Hepatocyte (in vitro differentiated cells): ENCODE measurements around the gene LRRC71. TPM values are rescaled to one million over a fixed set of nuclear protein-coding genes. Genes with fewer than 3 reads are reported as not detected.

Experiments used
- DNase-seq: peaks from one replicate; pipeline ENCODE4 v3.0.0-alpha.2; 2016; ENCODE audit warnings: low spot score
- H2AFZ ChIP-seq: fragments of 200-600 bp; sonication (generic); 2 replicates; pipeline ENCODE4 v1.6.0; 2016; ENCODE audit warnings: antibody characterized with exemption, mild to moderate bottlenecking
- H3K27ac ChIP-seq: fragments of 200-600 bp; sonication (generic); 2 replicates; pipeline ENCODE4 v1.5.1; 2016; ENCODE audit warnings: mild to moderate bottlenecking
- H3K27me3 ChIP-seq: fragments of 200-600 bp; sonication (generic); 2 replicates; pipeline ENCODE4 v1.6.1; 2016
- H3K36me3 ChIP-seq: fragments of 200-600 bp; sonication (generic); replicated peaks from 2 replicates; pipeline ENCODE4 v1.5.1; 2016; ENCODE audit warnings: low read depth; ENCODE audit not compliant: insufficient read depth
- H3K4me1 ChIP-seq: fragments of 200-600 bp; sonication (generic); 2 replicates; pipeline ENCODE4 v1.5.1; 2016; ENCODE audit warnings: mild to moderate bottlenecking, moderate library complexity; ENCODE audit not compliant: insufficient read depth
- H3K4me2 ChIP-seq: fragments of 200-600 bp; sonication (generic); 2 replicates; pipeline ENCODE4 v1.6.0; 2016
- H3K4me3 ChIP-seq: fragments of 200-600 bp; sonication (generic); 2 replicates; pipeline ENCODE4 v1.5.1; 2016; ENCODE audit warnings: mild to moderate bottlenecking
- H3K79me2 ChIP-seq: fragments of 200-600 bp; sonication (generic); 2 replicates; pipeline ENCODE4 v1.6.0; 2017; ENCODE audit warnings: mild to moderate bottlenecking
- H3K9me2 ChIP-seq: fragments of 200-600 bp; sonication (generic); replicated peaks from 2 replicates; pipeline ENCODE4 v1.6.0; 2017; ENCODE audit warnings: mild to moderate bottlenecking; ENCODE audit not compliant: insufficient read depth
- H3K9me3 ChIP-seq: fragments of 200-600 bp; sonication (generic); 2 replicates; pipeline ENCODE4 v1.5.1; 2016; ENCODE audit warnings: low read depth, mild to moderate bottlenecking
- H4K20me1 ChIP-seq: fragments of 200-600 bp; sonication (generic); 2 replicates; pipeline ENCODE4 v1.6.0; 2016; ENCODE audit warnings: mild to moderate bottlenecking; ENCODE audit not compliant: insufficient read depth, poor library complexity, severe bottlenecking
- CTCF ChIP-seq: fragments of 200-600 bp; sonication (generic); IDR thresholded peaks from 2 replicates; pipeline ENCODE4 v1.5.1; 2016; ENCODE audit warnings: antibody characterized with exemption, mild to moderate bottlenecking; ENCODE audit not compliant: poor library complexity
- EZH2 ChIP-seq: fragments of 200-600 bp; sonication (generic); IDR thresholded peaks from 2 replicates; pipeline ENCODE4 v1.6.1; 2016; ENCODE audit warnings: antibody characterized with exemption, mild to moderate bottlenecking, borderline replicate concordance
- EZH2phosphoT487 ChIP-seq: fragments of 200-600 bp; sonication (generic); IDR thresholded peaks from one replicate; pipeline ENCODE4 v1.6.1; 2018; ENCODE audit warnings: antibody characterized with exemption, mild to moderate bottlenecking, low read depth, moderate library complexity; ENCODE audit not compliant: unreplicated experiment, severe bottlenecking
- WGBS: methylation state at CpG from one replicate; pipeline ENCODE4 v1.1.6; 2016; ENCODE audit warnings: low lambda C conversion rate; ENCODE audit errors: missing lambda C conversion rate; 5-methylcytosine and 5-hydroxymethylcytosine counted together
- polyA plus RNA-seq: library from polyadenylated mRNA; unstranded; fragments of >200 nt; fragmentation: Nextera tagmentation; extraction: Ambion mirVana; gene quantifications from 2 replicates; pipeline ENCODE4 v1.2.1, GENCODE V29; 2016
- total RNA-seq: library from RNA; depleted of rRNA; stranded (reverse); fragments of >200 nt; gene quantifications from 2 replicates; pipeline ENCODE4 v1.2.3, GENCODE V29; 2014

Gene LRRC71
- total and polyA plus RNA-seq, 2 experiments from 2014 or later = not detected

GRCh38 chr1:156949127-156949526, 28.7 kb downstream of the LRRC71 start:
- WGBS = 81% methylated on average over 5 of the region's 5 CpGs
- no peak overlapping the region for H2AFZ ChIP-seq
- H3K9me2 ChIP-seq = no peaks in the 10 kb centered on the region
- H3K4me3 ChIP-seq = no peak overlapping the region
- H3K4me1 ChIP-seq = no peaks in the 10 kb centered on the region
- H3K4me2 ChIP-seq = no peak overlapping the region
- no peaks in the 10 kb centered on the region for H3K9me3 ChIP-seq
- no peaks in the 10 kb centered on the region for H3K36me3 ChIP-seq
- no peaks in the 10 kb centered on the region for H4K20me1 ChIP-seq
- H3K79me2 ChIP-seq = no peaks in the 10 kb centered on the region
- DNase-seq = no peak
- H3K27me3 ChIP-seq = no peaks in the 10 kb centered on the region
- no peak for TF ChIP-seq EZH2
- no peak for TF ChIP-seq EZH2phosphoT487
- TF ChIP-seq CTCF = no peak
- H3K27ac ChIP-seq = no peak overlapping the region

DNA sequence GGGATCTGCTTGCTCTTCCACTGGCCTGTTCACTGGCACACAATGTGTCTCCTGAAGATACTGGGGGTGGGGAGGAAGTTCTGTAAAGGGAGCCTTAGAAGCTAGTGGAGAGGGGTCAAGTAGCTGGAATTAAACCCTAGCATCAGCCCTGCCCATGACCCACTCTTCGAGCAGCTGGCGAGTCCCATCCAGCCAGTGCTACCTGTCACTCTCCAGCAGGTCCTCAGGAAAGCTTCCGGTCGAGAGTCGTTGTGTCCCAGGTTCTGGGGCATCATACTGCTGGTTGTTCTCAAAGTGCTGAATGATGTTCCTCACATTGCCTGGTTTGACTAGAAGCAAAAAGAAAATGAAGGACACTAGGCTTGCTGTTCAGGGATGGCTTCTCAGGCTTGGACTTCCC, 30.9 kb downstream of the LRRC71 start:
- H3K27me3 ChIP-seq = no peaks in the 10 kb centered on the region
- H3K9me2 ChIP-seq = no peaks in the 10 kb centered on the region
- H3K4me2 ChIP-seq = no peak overlapping the region
- H3K4me1 ChIP-seq = no peaks in the 10 kb centered on the region
- H3K4me3 ChIP-seq = no peak overlapping the region
- H3K36me3 ChIP-seq = no peaks in the 10 kb centered on the region
- whole genome bisulfite sequencing = 98% methylated on average over 5 of the region's 5 CpGs
- H2AFZ ChIP-seq = no peak overlapping the region
- no peaks in the 10 kb centered on the region for H3K9me3 ChIP-seq
- DNase-seq = no peak
- H4K20me1 ChIP-seq = no peaks in the 10 kb centered on the region
- H3K27ac ChIP-seq = no peak overlapping the region
- H3K79me2 ChIP-seq = no peaks in the 10 kb centered on the region
- TF ChIP-seq EZH2 (no peak), CTCF (no peak), EZH2phosphoT487 (no peak)

- 76% methylated on average over 2 of the region's 2 CpGs for WGBS
- Histone ChIP-seq H3K27me3 (no peaks in the 10 kb centered on the region), H3K4me2 (no peak overlapping the region), H3K9me3 (no peaks in the 10 kb centered on the region), H3K79me2 (no peaks in the 10 kb centered on the region), H2AFZ (no peak overlapping the region), H3K36me3 (no peaks in the 10 kb centered on the region), H3K4me3 (no peak overlapping the region), H3K27ac (no peak overlapping the region), H3K9me2 (no peaks in the 10 kb centered on the region), H4K20me1 (no peaks in the 10 kb centered on the region), H3K4me1 (peaks cover 5% of the 10 kb centered on the region)
- no peak for DNase-seq
- no peak for TF ChIP-seq CTCF
- no peak for TF ChIP-seq EZH2
- TF ChIP-seq EZH2phosphoT487 = no peak
Measured at GRCh38 chr1:156953571-156953970, 33.1 kb downstream of the LRRC71 start.

DNA sequence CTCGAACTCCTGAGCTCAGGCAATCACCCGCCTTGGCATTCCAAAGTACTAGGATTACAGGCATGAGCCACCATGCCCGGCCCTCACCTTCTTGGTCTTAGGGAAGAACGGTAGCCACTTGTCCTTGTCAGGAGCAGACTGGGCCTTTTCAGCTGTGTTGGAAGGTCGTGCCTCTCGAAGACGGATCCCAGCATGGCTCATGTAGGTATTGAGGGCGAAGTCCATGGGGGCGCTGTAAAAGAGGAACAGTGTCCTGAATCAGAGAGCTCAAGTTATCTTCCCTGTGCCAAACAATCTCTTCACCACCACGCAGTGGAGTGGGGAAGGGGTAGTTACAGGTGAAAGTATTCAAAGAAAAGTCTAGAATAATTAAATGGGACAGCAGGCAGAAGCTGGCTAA, 35.9 kb downstream of the LRRC71 start:
- Histone ChIP-seq H4K20me1 (no peaks in the 10 kb centered on the region), H3K4me3 (no peak overlapping the region), H3K4me2 (no peak overlapping the region), H3K9me3 (no peaks in the 10 kb centered on the region), H3K9me2 (no peaks in the 10 kb centered on the region), H3K27ac (no peak overlapping the region), H3K27me3 (no peaks in the 10 kb centered on the region), H3K79me2 (no peaks in the 10 kb centered on the region), H3K4me1 (peaks cover 5% of the 10 kb centered on the region), H2AFZ (no peak overlapping the region), H3K36me3 (no peaks in the 10 kb centered on the region)
- WGBS = 86% methylated on average over 10 of the region's 10 CpGs
- TF ChIP-seq CTCF = no peak
- no peak for TF ChIP-seq EZH2
- TF ChIP-seq EZH2phosphoT487 = no peak
- no peak for DNase-seq
